VCaP (cell line): ENCODE measurements around the gene NEGR1.

ENCODE experiments used
- H3K27ac ChIP-seq: fragments of 450-650 bp; 2 replicates; pipeline ENCODE4 v1.5.1; 2017
- TF ChIP-seq, protein P1 (sequence below): fragments of 450-650 bp; conservative IDR thresholded peaks from 2 replicates; pipeline ENCODE4 v1.5.1; 2017; ENCODE audit warnings: mild to moderate bottlenecking, moderate library complexity

Gene NEGR1

DNA sequence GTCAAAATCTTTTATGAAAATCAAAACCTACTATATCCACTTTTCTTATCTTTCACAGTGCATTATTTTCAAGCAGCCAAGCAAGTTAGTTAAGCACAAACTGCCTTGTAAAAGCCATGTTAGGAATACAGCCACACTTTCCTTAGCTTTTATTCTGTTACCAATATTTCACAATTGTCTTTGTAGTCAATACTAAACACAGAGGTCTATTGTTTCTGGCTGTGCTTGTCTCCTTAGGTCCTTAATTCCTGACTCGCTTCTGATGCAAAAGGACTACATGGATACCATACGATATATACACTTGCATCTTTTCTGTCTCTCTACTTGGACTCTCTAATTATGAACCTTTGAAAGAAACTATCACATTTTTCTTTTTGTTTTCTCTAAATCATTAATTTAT, 331.8 kb downstream of the NEGR1 start:
- TF ChIP-seq, protein P1, sequence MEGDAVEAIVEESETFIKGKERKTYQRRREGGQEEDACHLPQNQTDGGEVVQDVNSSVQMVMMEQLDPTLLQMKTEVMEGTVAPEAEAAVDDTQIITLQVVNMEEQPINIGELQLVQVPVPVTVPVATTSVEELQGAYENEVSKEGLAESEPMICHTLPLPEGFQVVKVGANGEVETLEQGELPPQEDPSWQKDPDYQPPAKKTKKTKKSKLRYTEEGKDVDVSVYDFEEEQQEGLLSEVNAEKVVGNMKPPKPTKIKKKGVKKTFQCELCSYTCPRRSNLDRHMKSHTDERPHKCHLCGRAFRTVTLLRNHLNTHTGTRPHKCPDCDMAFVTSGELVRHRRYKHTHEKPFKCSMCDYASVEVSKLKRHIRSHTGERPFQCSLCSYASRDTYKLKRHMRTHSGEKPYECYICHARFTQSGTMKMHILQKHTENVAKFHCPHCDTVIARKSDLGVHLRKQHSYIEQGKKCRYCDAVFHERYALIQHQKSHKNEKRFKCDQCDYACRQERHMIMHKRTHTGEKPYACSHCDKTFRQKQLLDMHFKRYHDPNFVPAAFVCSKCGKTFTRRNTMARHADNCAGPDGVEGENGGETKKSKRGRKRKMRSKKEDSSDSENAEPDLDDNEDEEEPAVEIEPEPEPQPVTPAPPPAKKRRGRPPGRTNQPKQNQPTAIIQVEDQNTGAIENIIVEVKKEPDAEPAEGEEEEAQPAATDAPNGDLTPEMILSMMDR: no peak
- H3K27ac ChIP-seq: no peak overlapping the region

DNA sequence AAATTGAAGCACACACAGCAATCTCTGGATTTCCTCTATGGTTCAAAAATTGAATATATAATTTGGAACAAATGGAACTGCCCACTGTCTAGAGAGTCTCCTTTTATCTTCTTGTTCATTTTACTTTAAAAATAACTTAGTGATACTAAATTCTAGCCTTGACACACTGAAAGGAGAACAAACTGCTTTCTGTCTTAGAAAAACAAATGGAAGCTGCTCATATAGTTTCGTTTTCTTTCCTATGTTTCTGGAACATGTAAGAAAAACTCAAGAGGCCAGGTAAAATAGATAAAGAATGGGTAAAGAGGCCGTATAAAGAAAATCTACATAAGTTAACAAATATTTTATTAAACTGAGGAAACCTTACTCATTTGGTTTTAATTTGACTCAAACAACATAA, 332.7 kb downstream of the NEGR1 start:
- no peak overlapping the region for H3K27ac ChIP-seq
- TF ChIP-seq, protein P1: no peak

DNA sequence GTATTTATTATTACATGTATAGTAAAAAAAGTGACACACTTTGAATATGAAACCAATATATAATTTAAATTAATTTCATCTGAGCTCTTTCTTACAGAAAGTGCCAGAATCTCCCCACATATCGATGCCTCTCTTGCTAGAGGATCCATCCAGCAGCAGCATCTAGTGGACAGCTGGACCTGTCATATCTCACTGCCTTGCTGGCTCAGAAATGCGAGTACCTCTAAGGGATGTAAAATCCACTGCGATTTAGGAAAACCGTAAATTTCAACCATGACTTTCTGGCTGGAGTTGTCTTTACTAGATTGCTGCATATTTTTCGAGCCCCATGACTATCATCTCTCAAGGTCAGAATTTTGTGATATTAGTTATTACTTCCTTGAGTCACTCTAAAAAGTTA, 333.8 kb downstream of the NEGR1 start:
- TF ChIP-seq, protein P1: no peak; the same call in 1 of the 2 replicates
- H3K27ac ChIP-seq: no peak overlapping the region

DNA sequence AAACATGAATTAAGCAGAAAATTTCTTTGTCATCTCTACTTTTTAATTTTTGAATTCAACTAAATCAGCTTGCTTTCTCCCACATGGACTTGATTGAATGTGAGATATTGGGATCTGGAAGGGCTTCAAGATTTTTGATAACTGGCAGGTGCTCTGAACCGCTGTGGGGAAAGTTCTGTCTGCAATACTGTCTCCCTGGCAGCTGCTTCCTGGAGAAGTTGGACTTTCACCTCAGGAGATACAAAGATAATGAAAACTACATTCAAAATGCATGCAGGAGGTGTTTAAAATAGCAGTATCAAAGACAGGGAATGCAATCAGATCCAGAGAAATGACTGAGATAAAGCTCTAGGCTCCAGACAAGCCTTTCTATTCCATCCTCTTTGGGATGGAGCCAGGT, 338.3 kb downstream of the NEGR1 start:
- TF ChIP-seq, protein P1: no peak
- H3K27ac ChIP-seq: no peak overlapping the region

DNA sequence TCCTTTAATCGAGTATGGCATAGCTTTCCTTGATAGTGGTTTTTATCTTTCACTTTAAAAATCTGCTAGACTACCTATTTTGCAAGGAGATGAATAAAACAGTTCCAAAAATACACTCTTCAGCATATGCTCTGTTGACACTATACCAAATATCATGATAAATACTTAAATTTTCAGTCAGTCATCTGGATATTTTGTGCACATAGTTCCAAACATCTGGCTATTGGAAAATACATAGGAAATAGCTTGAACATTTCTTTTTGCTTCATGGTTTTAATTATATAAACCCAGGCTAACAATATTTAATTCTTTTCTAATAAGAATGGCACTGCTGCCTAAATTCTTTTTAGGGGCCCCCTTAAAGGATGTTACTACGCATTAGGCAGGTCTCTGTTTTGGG, 342.1 kb downstream of the NEGR1 start:
- TF ChIP-seq, protein P1: no peak
- no peak overlapping the region for H3K27ac ChIP-seq

DNA sequence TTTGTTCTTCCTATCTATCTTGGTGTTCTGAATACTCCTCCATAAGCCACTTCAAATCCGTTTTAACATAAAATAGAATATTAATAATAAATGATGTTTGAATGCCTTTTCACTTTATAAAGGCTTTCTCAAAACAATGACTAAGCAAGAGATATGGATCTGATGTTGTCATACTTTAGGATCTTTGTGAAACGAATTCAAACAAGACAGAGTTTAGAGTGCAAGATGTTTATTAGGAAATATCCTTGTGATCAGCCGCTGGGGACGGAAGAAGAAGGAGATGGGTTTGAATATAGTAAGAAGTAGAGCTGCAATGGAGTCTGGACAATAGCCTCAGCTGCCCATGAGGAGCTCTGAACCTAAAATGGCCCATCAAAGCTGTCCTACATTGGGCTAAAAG, 351.8 kb downstream of the NEGR1 start:
- H3K27ac ChIP-seq: no peak overlapping the region
- TF ChIP-seq, protein P1: no peak

DNA sequence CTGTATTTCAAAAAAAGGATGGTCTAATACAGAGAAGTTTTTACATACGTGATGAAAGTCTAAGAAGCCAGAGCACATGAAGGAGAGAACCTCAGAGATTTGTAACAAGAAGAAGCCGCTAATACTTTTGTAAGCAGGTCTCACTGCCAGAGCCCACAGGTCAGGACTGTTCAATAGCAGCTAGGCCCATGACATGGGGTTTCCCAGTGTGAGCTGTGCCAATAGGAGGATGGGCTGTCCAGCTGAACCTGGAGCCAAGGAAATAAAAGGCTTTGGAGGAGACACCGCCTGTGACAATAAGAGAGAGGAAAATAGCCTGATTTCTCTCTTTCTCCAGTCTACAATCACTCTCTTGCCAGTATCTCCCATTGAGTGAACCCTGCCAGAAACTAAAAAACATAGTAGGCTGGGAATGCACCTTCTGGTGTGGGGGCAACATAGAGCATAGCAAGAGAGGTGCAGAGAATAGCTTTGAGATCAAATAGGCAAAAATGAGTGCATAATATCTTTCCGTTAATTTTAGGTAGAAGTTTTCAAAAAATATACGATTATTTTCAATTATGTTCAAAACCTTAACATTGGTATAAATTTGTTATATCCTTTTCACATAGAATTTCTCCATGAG, 360.3 kb downstream of the NEGR1 start:
- H3K27ac ChIP-seq: no peak overlapping the region
- TF ChIP-seq, protein P1: no peak
